ENCODE data around the gene OR7D4.
"Not testable (repeated sequence)": the region's sequence is repeated elsewhere in the genome, so short reads cannot be mapped to it uniquely, and the experiment has no call there.

OR7D4 gene

DNA sequence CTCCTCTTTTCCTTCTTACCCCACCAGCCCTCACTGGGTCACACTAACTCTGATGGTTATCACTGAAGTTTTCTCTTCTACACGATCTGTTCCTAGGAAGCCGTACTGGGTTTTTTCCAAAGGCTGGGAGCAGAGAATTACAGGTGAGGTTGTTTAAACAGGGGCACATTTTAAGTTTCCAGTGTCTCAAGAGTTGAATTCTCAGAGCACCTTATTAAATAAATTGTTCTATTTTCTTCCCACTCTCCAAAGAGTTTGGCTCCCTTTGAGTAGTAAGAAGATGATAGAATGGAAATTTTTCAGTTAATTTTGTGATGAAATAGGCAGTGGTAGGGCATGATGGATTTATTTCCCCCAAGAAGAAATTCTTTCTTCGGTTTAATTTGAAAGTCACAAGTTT is at the start of gene OR7D4:
Gene OR7D4, minus strand, starts transcription at position 101 of the 400 bp plus-strand sequence. CDS start 4,752 bp downstream, outside the sequence.
- no peak for FAIRE-seq

DNA sequence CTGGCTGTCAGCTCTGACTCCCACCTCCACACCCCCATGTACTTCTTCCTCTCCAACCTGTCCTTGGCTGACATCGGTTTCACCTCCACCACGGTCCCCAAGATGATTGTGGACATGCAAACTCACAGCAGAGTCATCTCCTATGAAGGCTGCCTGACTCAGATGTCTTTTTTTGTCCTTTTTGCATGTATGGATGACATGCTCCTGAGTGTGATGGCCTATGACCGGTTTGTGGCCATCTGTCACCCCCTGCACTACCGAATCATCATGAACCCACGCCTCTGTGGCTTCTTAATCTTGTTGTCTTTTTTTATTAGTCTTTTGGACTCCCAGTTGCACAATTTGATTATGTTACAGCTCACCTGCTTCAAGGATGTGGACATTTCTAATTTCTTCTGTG is 31.8 kb upstream of the OR7D4 start:
- FAIRE-seq = no peak

DNA sequence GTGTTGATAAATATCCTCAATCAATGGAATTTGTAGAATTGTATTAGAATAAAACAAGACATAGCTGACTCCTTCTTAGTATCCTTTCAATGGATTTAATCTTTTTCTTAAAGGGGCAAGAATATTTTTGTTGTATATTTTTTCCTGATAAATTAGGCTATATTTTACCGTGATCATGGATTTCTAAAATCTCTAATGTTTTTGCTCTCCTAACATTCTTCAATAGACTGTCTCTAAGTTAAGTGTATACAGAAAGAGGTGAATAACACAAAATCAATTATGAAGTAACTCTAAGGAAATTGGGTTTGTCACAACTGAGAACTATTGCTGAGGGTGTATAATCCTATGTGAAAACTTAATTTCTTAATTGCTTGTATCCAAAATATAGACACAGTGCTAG is 31.2 kb upstream of the OR7D4 start, which contains the start of gene OR7E24:
Gene OR7E24, plus strand, starts transcription at position 301 of the 400 bp plus-strand sequence. CDS start 114 bp downstream, outside the sequence.
- no peak for FAIRE-seq

DNA sequence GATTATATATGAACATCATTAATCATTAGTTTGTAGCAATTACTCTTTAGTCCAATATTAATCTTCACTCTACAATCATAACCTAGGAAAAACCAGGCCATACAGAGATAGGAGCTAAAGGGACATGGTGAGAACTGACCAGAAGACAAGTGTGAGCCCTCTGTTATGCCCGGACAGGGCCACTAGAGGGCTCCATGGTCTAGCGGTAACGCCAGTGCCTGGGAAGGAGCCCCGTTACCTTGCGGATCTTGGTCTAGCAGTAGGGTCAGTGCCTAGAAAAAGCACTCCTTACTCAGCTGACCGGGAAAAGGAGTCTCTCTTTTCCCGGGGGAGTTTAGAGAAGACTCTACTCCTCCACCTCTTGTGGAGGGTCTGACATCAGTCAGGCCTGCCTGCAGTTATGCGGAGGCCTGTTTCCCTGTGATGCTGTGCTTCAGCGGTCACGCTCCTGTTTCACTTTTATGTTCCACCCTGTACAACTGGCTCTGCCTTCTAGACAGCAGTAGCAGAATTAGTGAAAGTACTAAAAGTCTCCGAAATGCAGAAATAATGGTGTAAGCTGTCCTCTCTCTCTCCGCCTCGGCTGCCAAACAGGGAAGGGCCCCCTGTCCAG is 13.8 kb downstream of the OR7D4 start:
- peak; percentile 82 for FAIRE-seq

DNA sequence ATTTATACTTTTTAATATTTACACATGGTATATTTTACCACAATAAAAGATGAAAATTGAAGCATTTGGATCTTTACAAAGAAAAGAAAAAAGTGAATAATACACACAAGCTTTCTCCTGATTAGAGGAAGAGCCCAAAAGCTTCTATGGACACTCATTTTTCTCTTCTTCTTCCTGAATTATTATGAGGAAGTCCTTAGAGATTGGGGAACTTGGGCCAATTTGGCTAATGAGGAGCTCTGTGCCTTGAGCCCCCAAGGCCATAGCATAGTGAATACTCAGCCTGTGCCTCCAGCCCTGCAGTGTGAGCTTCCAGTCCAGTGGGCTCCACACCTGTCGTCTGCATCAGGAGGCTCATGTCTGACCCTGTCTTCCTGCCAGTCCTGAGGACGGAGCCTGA is 21.3 kb downstream of the OR7D4 start:
- FAIRE-seq = not testable (repeated sequence)

DNA sequence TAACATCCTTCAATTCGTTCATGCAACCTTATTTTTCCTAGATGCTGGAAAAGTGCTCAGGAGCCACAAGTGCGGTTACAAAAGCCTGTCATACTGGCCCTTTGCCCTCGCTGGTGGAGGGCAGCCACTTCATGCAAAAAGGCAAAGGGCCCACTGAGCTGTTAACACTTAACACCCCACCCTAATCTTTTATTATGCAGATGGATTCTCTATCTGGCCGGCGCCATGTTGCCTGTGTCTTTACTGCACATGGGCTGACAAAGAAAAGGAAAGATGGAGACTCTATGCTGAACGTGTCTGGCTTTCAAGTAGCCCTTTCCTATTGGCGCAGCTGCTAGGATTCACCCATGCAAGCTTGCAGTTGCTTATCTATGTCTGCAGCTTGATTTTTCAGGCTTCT is 29.9 kb downstream of the OR7D4 start:
- no peak for FAIRE-seq

DNA sequence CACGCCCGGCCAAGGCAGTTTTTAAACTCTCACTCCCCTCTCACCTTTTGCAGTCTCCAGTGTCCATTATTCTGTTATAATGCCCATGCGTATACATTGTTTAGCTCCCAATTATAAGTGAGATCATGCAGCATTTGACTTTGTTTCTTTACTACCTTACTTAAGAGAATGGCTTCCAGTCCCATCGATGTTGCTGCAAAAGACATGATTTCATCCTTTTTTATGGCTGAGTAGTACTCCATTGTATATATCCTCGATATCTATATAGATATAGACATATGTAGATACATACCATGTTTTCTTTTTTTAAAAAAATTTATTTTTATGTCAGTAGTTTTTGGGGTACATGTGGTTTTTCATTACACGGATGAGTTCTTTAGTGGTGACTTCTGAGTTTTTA is 32.2 kb downstream of the OR7D4 start:
- no peak for FAIRE-seq

DNA sequence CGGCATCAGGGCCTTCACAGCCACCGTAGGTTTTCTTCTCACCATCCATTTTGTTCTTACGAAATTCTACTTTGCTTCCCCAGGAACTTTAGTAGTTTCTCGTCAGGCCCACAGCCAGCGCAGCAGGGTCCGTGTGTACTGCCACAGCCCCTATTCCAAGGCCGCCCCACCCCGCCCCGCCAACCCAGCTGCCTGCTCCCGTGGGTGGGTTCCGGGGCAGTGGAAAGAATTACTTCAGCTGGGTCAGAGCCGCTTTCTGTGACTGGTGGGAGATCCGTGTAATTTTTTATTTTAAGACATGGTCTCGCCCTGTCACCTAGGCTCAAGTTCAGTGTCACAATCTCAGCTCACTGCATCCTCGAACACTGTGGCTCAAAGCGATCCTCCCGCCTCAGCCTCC is 36.4 kb downstream of the OR7D4 start:
- no peak for FAIRE-seq

DNA sequence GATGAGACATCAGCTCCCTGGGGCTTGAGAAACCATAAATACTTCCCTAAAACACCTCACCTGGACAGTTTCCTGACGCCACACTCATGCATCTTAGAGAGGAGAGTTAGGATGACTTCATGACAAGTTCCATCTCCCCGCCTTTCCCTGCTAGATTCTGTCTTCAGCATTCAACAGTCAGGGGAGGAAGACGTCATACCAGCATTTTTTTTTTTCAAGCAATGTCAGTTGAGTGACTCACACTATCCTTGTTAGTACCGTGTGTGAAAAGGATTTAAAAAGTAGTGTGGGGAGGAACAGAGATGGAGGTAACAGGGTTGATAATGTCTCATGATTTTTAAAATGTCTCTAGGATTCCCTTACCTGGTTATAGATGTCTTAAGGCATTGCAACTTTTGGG is 40.5 kb downstream of the OR7D4 start, which contains the start of gene OR7D2:
Gene OR7D2, plus strand, starts transcription at position 79 of the 400 bp plus-strand sequence. CDS start 6,803 bp downstream, outside the sequence.
- FAIRE-seq = no peak

DNA sequence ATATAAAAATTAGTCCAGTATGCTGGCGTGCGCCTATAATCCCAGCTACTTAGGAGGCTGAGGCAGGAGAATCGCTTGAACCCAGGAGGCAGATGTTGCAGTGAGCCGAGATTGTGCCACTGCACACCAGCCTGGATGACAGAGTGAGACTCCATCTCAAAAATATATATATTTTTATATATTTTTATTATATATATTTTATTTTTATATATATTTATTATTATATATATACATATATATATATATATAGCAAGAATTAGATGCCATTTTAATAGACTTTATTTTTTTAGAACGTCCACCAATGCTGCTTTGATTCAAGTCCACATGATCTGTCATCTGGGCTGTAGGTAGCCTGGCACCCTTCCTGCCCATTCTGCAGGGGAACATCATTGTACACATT is 44.1 kb downstream of the OR7D4 start:
- FAIRE-seq = no peak

DNA sequence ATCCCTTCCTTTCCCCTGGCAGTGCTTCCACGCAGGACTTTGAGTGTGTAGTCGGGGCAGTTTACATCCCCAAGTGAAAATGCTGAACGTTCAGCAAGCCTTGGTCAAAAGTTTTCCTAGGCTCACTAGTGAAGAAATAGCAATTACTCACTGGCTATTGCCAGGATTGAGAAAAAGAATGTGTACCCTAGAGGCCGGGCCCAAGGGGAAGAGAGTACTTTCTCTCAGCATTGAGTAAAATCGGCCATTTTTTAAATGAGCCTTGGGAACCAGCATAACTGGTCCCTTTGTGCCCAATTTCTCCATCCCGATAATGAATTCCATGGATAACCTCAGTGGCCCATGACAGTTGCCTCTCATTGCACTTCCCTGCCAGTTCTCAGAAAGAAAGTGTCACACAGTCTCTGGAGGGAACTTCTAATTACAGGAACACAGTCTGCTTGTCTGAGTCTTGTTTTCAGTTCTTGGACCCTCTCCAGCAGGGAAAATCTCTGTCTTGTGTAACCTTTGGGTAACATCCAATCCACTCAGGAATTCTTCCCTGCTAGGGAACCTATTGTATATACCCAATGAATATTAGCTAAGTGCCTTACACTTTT is 47.9 kb downstream of the OR7D4 start:
- FAIRE-seq = no peak

DNA sequence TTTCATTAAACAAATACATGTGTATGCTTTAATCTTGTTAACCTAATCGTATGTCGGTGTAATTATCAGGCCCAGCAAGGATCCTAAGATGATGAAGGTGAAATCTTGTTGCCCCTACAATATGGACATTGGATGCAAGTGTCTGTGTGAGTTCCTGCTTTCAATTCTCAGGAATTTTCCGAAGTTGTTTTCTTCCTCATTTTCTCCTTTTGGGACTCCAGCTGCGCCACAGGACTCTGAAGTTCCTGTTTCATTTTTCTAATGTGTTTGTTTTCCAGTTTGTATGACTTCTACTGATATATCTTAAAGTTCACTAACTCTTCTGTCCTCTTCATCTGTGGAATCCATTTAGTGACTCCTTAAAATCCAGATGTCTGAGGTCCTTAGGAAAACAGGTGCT is 52.5 kb downstream of the OR7D4 start:
- FAIRE-seq = no peak

DNA sequence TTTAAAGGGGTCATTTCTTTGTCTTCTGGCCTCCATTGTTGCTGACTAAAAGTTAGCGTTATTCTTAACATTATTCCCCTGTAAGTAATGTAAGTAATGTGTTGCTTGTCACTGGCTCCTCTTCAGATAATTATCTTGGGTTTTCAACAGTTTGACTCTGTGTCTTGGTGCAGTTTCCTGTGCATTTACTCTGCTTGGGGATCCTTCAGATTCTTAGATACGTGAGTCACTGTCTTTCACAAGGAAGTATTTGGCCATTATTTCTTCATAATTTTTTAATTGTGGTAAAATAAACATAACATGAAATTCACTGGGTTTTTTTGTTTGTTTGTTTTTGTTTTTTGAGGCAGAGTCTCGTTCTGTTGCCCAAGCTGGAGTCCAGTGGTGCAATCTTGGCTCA is 54.1 kb downstream of the OR7D4 start:
- no peak for FAIRE-seq

DNA sequence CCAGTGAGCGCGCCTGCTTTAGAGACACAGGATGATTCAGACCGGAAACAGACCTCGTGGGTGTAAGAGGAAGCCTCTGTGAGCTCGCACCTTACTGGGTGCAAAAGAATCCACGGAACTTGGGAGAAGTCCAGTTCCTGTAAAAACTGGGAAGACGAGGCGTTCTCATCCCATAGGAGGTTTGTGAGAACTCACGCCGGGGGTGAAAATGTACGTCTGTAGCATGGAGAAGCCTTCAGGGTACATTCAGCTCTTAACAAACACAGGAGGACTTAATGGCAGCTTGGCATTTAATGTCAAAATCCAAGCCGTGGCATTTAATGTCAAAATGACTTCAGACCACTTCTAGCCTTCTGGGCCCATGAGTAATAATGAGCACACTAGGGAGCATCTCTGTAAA is 58.0 kb downstream of the OR7D4 start:
- no peak for FAIRE-seq

Data from TTC549 (cell line).